Measurements from ENCODE around the gene LECT2.

LECT2 gene

DNA sequence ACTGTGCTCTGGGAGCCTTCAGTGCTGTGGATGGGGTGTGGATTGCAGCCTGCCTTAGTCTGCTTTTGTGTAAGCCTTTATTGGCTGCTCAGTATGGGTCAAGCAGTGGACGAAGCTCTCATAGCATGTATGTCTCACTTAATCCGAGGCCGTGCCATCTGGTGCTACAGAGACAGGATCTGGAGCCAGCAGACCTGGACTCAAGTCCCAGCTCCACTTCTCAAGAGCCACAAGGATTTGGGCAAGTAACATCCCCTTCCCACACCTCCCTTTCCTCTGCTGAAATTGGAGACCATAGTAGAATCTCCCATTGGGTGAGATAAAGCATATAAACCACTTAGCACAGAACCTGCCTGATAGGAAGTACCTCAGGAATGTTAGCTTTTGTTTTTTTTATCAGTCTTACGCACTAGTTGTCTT is 23.4 kb upstream of the LECT2 start:
- DNase-seq (ENCODE audit: low spot score) = no peak

DNA sequence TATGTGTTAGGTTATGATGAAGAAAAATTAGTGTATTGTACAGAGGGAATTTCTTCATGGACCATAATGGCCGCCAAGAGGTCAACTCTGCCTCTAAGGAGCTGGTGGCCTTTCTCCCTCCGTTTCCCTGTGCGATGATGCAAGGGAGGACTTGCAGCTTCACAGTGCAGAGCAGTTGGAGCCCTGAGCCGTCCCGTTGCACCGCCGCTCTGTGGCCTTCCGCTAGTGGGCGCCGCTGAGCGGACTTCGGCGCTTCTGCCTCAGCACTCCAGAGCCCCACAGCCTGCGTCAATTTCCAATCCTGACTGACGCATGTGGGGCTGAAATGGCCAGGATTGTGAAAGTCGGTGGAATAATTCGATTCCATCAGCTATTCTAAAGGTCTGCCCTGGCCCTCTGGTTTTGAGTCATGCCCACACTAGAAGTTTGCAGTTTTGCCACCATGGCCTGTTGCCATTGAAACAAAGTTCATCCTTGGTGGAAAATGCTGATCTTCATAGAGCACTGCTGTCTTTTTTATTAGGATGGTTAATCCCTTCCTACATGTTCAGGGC is 22.7 kb upstream of the LECT2 start:
- DNase-seq (ENCODE audit: low spot score) = peak; percentile 46

DNA sequence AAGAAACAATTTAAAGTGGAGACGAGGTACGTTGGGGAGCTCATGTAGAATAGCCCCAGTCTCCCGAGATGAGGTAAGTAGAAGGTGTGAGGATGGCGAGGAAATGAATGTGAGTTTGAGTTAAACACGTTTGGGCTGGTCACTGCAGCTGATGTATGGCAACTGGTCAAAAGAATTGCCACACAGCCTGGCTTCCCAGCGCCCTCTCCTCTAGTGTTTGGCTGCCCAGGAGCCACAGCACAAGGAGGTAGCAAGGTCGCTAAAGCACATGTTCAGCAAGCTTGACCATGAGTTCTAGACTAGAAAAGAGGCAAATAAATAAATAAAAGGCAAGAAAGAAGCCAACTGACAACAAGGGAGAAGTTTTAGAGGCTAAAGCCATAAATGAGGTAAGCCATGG is 21.4 kb upstream of the LECT2 start:
- no peak for DNase-seq (ENCODE audit: low spot score)

DNA sequence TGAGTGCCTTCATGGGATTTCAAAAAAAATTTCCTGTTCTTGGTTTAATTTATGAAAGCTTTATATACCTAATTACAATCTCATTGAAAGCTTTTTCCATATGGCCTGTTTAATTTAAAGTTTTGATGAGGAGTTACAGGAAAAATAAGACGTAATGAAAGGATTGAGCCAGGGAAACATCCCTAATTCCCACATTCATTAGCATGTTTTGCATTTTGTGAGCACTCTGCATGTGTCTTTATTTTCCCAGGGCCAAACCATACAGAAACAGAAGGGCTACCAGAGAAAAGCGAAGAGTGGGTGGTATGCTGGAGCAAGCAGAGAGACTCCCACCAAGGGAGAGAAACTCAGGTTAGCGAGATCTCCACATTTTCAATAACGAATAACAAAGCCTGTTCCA is 20.3 kb upstream of the LECT2 start:
- no peak for DNase-seq (ENCODE audit: low spot score)

DNA sequence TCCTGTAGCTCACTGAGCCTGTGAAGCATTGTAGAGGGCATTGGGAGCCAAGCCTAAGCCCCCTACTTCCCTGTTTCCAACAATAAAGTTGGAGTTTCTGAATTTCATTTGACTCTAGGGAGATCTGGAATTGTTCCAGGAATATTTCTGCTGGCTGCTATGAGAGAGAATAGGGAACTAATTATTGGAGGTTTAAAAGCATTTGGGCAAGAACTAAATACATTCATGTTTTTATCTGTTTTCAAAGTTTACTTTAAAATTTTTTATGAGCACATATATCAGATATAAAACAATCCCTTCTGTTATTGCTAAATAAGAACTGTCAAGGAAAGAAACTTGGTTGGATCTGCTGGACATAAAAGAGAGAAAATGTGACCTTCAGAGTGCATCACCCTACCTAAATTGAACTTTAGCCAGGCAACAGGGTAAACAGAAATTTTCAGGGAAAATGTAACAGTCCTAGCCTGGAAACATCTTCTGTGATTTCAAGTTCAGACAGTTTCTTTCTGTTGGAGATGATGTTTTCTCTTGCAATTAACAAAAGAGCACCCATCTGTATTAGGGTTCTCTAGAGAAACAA is 19.3 kb upstream of the LECT2 start:
- DNase-seq (ENCODE audit: low spot score) = no peak

DNA sequence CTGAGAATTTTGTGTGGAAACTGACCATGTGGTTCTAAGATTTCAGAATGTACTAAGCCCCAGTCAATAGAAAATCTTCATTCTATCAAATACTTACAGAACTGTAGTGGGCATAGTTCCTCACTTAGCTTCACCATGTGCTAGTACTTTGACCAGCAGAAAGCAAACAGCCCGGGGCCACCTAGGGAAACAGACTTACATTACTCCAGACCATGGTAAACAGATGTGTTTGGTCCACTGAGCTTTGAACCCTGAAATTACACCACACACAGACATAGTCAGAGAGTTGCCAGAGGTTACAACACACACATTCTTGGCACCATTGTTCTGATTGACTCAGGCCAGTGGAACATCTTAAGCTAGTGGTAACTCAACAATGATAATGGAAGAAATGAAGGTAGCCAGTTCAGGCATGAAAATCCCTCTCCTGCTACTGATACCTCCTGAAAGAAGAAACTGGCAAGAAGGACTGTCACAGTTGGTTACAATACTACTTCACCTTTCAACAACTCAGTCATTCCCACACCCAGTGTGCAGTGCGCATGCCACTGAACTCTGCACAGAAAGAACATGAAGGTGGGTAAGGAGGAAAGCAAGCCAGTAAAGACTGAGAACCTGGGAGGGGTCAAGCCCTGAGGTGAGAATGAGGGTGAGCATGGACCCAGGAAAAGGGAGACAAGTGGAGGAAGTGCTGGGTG is 18.7 kb upstream of the LECT2 start:
- no peak for DNase-seq (ENCODE audit: low spot score)

DNA sequence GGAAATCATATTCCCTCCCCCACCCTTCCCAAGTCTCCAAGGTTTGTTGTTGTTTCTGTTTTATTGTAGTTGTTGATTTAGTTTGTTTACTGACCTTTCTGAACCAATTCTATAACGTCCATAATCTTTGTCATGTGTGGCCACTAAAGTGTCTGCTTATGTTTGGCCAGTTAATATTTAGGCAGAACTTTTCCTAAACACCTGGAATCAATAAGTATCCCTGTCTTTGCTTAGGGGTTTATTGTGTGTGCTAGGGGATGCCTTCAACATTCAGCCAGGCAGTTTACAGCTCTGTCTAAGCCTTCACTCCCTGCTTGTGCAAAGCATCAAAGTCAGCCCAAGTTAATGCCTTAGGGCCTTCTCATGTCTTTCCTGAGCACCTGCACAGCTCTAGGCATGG is 16.9 kb upstream of the LECT2 start:
- DNase-seq (ENCODE audit: low spot score) = no peak

DNA sequence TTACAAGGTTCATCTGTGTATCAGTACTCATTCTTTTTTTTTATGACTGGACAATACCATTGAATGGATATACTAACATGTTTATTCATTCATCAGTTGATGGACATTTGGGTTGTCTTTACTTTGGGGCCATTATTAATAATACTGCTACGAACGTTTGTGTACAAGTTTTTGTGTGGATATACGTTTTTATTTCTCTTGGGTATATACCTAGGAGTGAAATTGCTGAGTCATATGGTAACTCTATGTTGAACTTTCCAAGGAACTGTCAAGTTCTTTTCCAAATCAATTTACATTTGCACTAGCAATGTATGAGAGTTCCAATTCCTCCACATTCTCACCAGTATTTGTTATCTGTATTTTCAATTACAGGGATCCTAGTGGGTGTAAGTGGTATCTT is 12.0 kb upstream of the LECT2 start:
- no peak for DNase-seq (ENCODE audit: low spot score)

DNA sequence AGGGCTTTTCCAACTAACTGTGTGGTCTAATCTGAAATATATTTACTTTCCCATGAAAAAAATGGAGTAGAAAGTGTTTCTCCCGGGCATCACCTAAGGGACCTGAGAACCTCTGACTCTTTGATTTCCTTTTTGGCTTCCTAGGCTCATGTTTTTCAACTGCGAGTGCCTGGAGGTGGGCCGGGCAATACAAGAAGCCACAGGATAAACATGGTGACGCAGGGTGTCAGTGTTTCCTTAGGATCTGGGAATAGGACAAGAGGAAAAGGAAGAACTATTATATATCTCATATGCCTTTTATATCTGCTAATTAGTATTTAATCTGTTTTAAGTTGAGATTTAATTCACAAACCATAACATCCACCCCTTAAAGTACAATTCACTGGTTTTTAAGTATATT is 11.4 kb upstream of the LECT2 start:
- no peak for DNase-seq (ENCODE audit: low spot score)

DNA sequence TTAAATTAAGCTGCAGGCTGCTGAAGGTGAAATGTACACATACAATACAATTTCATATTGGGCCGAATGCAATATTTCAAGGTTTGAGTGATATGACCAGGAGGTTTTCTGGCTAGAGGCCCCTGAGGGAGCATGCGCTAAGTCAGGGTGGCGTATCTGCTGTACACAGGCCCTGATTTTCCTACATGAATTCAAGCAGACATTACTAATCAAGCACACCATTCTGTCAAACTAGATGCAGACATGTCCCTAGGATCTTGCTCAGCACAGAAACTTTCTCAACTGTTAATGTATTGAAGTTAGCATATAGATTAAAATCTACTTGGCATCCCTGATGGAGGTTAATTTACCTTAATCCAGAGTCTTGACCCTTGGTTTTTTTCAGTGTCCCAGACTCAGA is 10.7 kb upstream of the LECT2 start:
- DNase-seq (ENCODE audit: low spot score) = no peak

DNA sequence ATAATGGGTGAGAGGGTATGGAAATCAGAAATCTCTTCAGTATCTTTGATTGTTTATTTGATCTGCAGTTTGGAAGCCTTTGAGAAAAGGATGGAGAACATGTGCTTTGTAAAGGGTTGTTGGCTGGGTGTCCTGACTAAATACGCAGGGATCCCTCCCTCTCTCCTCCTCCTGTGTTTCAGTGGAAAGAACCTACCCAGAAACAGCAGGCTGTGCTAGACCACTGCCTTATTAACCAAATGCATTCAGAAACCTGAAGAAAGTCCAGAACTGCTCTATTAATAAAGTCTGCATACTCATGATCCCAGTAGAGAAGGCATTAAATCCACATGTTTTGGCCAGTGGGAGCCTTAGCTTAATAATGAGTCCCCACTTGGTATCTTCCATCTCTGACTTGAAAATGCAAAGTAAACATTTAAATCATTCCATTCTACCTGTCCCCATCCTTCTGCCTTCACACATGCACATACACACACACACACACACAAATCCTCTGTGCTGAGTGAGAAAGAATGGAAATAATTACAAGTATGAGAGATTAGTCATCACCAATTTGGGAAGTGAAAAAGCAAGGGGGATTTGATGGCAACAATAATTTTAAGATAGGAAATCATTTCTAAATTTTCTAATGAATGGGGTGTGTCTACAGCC is 10.0 kb upstream of the LECT2 start:
- no peak for DNase-seq (ENCODE audit: low spot score)

DNA sequence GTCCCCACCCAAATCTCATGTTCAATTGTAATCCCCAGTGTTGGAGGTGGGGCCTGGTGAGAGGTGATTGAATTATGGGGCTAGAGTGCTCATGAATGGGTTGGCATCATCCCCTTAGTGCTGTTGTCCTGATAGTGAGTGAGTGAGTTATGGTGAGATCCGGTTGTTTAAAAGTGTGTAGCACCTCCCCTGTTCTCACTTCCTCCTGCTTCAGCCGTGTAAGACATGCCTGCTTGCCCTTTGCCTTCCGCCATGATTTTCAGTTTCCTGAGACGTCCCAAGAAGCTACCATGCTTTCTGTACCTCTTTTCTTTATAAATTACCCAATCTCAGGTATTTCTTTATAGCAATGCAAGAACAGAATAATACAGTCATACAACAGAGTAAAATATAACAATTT is 742 bp upstream of the LECT2 start:
- no peak for DNase-seq (ENCODE audit: low spot score)

DNA sequence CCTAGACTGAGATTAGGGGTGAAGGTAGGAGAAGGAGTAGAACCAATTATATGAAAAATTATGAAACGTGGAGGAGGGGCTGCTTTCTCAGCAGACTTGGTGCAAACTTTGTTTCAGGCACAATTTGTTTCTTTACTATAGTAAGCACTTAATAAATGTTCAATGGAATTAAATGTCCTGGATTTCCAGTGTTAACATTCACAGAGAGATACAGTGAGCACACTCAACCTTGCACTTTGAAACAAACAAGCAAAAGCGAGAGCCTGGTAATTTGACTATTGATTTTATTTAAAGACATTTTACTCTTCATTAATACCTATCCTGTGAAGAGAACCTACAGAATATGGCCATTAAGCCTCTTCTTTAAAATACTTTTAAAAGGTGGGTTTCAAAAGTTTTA is 933 bp downstream of the LECT2 start:
- DNase-seq (ENCODE audit: low spot score) = no peak

DNA sequence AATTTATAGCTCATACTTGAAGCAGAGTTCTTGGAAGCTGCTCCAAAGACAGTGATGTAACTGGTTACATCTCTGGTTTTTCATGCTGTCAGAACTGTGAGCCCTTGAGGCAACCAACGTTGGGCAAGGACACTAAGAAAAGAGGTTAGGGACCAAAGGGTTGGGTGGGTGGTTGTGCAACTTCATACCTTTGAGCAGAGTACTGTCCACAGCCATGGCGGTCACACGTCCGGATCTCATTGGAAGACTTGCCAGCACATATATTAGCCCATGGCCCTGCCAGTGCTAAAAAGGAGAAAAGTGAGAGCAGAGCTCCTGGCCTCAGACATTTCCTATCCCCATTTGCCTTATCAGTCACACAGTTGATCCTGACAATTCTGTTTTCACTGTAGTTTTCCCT is 2.1 kb downstream of the LECT2 start:
- DNase-seq (ENCODE audit: low spot score) = no peak

DNA sequence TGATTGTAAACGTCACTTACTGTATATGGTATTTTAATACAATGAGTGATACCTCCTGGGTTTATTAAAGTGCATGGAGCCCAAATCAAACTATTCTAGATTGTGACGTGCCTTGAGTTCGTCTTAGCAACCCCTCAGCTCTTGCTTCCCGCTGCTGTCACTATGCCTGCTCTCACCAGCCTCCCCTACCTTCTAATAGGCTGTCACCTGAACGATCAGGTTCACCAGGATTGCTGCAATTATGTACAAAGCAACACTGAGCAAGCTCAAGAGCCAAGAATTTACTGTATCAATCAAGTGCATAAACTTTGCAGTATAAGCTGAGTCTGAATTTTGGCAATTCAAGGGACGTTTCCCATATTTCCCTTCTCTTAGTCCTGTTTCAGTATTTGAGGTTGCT is 3.0 kb downstream of the LECT2 start:
- no peak for DNase-seq (ENCODE audit: low spot score)

DNA sequence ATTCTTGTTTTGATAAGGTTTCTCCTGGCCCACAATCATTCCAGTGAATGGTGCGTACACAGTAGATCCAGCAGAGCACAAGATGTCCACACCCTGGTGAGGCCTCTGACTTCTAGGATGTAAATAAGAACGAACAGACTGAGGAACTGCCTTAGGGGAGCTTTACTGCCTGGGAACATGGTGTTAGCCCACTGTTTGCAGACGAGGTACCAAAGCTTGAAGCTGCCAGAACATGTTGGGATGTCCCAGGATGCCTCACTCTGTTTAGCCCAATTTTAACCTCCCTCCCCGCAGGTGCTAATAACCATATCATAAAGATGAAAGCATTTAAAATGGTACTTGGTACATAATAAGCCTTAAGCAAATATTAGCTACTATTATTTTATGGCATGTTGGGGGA is 3.5 kb downstream of the LECT2 start:
- DNase-seq (ENCODE audit: low spot score) = no peak

DNA sequence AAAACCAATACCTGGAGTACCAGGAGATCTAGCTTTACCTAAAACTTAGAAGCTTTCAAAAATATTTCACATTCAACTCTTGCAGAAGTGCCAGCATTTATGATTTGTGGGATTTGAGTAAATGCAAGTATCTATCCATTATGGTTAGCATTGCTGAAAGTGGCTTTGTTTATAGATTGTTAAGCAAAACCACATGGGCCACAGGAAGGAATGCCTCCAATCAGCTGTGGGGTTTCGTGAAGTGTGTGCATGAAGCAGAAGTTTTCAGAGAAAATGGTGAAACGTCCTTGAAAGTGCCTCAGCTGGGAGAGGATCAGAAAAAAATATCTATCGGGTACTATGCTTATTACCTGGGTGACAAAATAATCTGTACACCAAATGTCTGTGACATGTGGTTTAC is 4.2 kb downstream of the LECT2 start:
- no peak for DNase-seq (ENCODE audit: low spot score)

DNA sequence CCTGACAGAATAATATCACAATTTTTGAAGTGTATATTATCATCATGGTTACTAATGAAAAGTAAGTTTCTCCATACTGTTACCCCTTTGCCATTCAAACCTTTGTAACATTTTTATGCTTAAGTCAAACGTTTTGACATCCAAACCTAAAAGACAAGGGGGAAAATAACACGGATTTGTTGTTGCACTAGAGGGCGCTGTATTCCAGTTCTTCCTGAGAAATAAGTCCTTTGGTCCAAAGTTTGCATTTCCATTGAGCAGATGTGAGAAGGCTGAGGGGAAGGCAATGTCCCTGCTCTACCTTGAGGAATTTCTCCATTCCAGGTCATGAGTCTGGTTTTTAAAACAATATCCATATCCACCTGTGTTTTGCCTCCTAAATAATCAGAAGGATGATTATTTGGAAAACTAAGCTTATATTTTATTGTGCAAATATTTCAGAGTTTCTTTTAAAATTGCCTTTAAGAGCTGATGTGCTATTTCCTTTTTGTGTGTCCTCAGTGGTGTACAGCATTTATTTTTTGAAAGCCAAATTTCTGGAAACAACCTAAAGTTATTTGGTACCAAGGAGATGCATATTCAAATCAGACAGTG is 9.7 kb downstream of the LECT2 start:
- peak; percentile 53 for DNase-seq (ENCODE audit: low spot score)

DNA sequence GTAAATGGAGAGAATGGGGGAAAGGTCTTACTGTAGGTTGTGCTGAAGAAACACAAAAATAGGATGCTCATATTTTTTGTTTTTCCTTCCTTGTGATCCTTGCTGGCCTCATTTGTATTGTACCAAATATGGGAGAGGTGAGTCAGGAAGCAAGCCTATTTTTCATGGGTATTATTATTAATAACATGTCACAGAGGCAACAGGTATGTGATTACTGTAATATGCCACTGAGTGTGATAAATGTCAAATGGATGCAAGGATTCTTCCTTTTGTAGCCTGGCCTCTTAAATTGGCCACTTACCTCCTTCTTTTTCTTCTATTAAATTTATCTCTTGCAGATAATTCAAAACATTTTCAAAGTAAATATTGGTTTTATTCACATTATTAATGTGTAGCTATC is 10.2 kb downstream of the LECT2 start:
- DNase-seq (ENCODE audit: low spot score) = no peak

DNA sequence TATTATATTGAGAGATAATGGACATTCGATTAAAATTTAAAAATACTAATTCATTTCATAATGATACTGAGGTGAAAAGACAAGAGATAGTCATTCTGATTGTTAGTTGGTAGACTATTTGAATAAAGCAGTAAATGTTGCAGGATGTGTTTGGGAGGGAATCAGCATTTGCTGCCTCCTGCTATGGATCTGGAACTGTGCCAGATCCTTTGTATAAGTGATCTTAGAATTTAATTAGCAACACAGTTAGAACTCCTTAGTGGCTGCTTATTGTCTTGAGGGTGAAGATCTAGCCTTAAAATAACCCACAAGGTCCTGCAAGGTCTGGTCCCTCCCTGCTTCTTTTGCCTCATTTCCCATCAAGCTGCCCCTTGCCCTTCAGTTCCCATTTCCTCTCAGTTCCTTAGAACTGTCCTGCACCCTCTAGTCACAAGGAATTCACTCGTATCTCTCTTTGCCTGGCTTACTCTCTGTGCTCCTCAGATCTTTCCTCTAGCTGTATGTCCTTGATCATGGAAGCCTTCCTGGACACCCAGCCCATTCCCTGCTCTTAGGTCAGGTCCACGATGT is 12.5 kb downstream of the LECT2 start:
- DNase-seq (ENCODE audit: low spot score) = no peak

DNA sequence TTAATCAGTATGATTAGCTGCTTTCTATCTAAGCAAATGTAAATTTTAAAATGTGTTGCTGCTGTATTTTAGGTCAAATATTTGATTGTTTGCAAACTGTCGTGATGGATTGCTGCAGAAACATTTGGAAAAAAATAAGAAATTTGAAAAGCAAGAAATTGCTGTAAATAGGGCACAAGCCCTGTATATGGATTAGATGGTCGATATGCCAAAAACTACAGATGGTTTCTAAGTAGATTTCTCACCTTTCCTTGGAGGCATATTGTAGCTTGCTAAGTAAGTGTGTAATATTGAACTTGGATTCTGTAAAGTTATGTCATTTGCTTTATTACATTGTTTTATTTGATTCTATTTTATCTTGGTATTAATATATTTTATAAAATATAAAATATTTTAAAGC is 13.1 kb downstream of the LECT2 start:
- no peak for DNase-seq (ENCODE audit: low spot score)

DNA sequence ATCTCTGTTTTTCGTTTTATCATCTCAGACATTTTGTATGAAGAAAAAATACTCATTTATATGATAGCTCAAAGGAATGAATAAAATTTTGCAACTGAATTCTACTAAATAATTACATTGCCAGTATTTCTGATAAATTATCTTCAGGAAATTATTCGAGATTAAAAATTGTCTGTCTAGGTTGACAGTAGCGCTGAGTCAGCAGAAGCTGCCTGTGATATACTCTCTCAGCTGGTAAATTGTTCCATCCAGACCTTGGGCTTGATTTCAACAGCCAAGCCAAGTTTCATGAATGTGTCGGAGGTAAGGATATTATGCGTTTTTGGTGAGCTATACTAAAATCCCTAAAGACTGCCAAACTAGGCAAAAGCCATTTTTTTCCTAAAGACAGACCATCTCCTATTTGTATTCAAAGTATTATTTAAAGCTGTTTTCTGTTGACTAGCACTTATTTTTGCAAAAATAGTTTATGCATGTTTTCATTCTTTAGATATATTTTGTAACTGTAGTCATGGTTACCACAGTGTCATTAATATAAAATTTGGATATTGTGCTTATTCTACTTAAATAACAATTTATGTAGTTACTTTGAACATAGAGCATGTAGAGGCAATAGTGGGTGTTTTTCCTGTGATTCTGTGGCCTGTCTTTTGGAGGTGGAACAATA is 17.4 kb downstream of the LECT2 start:
- DNase-seq (ENCODE audit: low spot score) = no peak

All from CD4-positive, alpha-beta T cell treated with Interleukin-2 at 100 ng/mL for 4 hours (primary cell).